Measurements from ENCODE around the gene CDH4.

The CDH4 gene

DNA sequence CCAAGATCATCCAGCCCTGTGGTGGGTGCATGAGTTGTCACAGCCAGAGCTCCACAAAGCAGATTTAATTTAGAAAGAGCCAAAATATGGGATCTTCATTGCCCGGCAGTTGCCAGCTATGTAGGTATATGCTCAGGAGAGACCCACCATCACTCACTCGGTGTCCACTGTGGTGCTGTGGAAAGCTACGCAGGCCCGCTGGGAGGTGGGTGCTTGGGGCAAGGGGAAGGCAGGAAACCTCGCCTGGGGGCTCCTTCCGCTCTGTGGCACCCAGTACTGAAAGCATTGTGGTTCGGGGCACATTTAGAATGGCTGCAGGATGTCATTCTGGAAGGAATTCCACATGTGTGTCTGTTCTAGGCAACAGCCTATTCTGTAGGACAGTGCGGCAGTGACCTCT is 553.7 kb downstream of the CDH4 start:
- DNase-seq: no peak

DNA sequence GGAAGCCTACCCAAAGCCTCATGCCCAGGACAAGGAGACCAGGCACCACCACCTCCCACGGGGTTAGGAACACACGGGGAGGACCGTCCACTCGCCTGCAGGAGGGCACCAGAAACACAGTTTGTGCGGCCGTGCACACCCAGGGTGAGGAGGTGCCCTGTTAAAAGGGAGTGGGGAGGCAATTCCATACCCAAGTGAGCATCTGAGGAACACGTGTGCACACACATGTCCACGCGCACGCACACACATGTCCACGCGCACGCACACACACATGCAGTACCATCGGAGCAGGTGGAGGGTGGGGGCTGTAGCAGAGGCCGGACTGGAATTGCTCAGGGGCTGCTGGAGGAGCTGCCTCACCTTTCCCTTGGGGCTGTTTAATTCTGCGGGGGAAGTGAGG is 554.3 kb downstream of the CDH4 start:
- DNase-seq: no peak

DNA sequence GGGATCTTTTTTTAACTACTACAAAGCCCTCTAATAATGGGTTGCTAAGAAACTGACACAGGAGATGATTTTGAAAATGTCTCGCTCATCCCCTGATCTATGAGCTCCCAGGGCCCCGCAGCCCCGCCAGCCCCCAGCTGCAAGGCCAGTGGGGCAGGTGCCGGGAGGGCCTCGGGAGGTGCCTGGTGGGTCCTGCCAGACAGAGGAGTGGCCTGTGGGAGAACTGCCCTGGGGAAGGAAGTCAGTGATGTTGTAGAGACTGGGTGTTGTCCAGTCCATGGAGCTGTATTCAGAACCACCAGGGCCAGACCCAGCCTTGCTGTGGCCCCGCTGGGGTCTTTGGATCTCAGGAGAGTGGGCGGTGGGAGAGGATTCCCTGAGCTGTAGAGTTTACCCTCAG is 554.9 kb downstream of the CDH4 start:
- no peak for DNase-seq

DNA sequence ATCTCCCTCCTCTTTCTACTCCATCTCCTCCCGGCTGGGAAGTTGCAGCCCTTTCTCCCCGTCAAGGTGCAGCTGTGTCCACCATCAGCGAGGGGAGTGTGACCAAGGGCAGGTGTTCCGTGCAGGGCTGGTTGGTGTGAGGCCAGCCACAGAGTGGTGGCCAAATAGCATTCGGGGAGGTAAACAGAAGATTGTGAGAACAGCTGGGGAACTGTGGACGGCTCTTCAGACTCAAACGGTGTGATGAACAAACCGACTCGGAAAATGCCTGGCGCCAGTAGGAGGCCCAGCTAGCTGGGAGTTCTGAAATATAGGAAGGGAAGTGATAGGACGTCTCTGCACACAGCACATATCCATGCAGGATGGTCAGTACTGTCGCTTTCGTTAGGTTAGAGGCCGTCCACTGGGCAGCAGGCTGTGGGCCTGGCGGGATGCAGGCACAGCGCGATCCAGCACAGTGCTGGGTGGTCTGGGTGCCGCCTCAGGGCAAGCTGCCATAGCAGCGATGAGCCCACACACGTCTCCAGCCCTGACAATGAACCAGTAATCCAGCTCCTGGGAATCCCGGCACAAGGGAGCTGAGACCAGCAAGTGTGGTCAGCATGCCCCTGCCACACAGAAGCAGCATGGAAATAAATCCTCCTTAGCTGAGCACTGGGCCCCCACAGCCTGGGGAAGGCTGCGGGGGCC is 555.6 kb downstream of the CDH4 start:
- DNase-seq: no peak

DNA sequence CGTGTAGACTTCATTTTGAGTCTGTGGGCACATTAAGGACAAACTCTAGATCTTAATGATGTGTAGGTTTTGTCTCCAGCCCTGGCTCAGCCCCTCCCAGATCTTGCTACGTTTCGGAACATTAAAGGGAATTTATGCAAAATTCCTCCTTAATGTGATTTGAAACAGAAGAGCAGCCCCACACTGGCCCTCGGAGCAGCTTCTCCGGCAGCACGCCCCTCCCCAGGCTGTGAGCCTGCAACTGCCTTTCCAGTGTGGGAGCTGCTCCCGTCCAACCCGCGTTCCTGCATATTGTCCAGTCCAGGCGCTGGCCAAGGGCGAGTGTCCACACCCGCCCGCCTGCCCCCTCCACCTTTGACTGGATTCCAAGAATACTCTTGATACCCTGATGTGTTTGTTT is 556.4 kb downstream of the CDH4 start:
- DNase-seq: no peak

DNA sequence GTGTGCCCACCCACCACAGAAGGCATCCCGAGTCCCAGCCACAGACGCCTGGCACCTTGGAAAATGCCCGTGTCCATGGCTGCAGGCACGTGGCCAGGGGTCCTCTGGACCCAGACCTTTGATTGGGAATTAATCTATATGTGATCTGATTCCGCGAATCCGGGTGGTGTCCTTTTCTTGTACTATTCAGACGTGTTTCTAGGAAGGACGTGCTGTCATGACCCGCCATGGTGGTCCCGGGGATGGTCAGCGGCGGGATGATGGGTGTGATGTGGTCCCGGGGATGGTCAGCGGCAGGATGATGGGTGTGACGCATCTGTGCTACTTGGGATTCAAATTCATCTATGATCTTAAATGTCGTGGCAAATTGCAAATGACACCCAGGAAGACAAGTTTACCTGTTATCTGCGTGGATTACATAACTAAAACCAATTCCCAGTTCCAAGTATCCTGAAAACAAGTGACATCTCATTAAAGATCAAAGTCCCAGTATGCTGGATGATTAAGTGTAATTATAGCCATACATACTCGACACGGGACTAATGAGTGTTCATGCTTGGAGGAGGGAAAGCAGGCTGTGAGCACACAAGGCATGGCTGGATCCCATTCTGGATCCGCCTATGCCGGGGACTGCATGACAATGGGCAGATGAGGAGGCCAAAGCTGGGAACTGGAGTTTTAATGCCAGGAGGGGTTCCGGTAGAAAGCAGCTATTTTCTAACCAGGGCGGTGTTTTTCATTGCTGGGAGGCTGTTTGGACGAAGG is 557.1 kb downstream of the CDH4 start:
- no peak for DNase-seq

DNA sequence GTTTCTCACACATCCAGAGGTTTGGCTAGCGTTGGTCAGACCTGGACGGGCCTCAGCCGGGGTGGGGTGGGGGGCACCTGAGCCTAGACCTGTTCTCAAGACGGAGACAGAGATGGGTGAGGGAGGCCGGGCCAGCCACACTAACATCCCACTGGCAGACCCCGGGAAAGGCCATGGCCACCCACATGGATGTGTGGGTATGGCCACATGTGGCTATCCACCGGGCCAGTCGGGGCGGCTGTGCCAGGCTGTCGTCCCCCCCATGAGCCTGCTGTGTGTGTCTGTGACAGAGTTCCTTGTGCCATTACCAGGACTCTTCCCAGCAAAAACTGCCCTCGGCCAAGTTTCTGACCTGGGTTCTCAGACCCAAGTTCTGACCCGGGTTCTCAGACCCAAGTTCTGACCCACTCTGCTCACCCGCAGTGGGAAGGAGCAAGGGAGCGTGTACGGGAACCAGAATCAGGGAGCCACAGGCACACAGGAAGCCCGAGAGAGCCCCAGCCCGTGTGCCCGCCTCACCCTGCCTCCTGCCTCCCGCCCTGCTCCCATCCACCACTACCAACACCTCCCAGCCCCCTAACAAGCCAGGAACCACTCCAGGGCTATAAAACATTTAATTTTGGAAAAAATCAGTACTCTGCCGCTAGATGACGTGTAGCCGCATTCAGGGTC is 558.1 kb downstream of the CDH4 start:
- no peak for DNase-seq

DNA sequence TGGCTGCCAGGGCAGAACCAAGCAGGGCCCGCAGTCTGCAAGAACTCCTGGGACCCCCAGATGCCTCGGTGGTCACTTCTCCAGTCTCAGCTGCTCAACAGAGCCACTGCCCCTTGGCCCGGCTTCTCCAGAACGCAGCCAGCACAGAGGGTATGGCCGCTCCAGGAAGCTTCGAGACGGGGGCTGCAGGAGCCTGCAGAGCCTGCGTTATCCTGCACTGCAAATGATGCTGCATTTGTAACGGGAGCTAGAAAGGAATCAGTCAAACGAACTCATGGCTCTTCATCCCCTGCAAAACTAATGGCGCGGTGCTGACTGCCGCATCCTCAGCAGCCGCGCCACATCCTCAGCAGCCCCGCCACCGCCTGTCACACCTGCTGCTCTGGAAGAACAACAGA is 558.7 kb downstream of the CDH4 start:
- DNase-seq: no peak

DNA sequence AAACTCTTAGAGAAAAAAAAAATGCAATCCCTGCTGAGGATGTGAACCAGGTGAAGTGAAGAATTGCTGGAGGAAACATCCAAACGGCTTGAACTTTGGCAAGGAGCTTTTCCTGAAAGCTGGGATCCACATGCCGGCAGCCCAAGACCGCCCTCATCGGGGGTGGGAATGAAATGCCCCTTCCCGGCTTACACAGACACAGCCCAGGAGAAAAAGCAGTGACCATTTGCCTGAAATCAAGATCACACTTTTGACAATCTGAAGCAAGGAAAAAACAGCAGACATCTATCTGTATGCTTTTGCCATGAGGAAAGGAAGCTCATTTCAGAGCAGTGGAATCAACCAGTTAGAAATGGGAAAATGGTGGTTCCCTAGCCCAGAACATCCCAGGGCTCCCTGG is 559.1 kb downstream of the CDH4 start:
- no peak for DNase-seq

DNA sequence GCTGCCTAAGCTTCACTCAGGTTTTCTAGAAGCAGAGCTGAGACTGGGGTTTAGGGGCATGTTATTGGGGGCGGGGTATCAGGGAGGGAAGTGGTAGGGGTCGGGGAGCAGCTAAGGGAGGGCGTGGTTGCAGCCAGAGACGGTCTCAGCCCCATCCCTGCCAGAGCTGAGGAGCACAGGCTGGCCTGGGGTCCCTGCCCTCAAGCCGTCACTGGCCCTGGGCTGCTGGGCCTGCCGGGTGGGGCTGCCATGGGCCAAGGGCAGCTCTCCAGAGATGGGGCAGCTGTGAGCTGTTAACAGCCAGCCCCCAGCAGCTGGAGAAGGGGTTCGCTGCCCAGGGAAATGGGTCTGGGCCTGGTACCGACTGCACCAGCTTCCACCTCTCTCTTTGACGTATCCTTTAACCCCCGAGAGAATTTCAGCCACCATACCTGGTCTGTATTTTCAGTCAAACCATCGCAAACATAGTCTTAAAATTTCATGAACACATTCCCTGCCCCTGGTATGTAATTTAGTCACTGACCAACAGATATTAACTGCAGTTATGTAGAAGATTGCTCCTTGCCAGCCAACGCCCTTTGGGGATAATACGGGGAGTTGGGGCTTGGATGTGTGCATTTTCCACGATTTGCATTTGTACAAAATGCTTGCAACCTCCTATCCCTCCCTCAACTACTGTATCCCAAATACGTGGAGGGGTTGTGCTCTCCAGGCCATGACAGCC is 560.2 kb downstream of the CDH4 start:
- no peak for DNase-seq

DNA sequence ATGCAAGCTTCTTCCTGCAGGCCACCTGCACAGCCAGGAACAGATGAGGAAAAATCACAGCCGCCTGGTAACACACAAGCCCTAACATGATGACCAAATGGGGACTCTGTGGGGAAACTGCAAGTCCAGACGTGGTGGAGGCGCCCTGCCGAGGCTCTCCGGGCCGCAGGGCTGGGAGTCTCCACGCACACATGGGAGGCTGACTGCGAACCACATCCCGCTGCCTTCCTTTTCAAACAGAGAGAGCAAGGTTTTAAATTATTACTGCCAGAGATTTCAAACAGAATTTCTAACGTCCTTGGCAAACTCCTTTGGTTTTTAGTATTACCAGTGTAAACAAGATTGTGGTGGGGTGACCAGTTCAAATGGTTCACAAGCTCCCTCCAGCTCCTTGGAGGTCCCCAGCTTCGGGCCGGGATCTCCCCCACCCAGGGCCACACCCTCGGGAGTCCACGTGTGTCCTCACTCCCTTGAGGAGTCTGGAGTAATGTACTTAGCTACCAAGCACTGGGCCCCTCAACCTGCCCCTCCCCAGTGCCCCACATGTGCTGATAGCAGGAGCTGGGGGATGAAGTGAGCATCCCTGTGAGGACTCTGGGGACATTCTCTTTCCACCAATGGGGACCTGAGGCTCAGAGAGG is 560.9 kb downstream of the CDH4 start:
- no peak for DNase-seq

DNA sequence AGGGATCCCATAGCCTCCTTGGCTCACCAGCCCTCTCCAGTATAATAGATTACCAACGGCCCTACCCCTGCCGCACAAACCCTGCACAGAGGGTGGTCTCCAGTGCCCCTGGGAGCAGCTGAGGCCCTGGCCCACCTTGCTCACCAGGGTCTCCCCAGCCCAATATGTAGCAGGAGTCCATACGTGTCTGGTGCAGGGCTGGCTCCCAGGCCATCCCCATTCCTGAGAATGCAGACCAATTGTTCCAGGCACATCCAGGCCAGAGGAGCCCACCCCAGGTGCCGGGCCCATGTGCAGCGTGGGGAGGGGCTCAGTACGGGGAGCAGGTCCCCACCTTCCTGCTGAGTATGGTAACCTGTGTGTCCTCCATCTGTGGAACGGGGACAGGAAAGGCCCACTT is 561.7 kb downstream of the CDH4 start:
- no peak for DNase-seq

DNA sequence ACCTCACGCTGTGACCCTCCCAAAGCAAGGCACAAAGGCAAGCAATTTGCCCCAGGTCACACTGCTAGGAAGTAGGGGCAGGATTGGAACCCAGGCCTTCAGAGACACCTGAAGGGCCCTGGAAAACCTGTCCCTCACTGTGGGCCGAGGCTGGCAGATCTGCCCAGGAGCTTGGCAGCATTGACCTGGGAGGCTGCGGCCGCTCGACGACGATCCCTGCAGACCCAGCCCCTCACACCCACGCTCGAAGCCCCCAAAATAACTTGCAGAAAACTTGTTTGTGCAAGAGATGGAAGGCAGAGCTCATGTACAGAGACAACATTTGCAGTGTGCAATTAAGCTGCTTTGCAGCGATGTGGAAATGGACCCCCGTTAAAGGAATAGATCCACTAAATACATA is 562.2 kb downstream of the CDH4 start:
- DNase-seq: no peak

DNA sequence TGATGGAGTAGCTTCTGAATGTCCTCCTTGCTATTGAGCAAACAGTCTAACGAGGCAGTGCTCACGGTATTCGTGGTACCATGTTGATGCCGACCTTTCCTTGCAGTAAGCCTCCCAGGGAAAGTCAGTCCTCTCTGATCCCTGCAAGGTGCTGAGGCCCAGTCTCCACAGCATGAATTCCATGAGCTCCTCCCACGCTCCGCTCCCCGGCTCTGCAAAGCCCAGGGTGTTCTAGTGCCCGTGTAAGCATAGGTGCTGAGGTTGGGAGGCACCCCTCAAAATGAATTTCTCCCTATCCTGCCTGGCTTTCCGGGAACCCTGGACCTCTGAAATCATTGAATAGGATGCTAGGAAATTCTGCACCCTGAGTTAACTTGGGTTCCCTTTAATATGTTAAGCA is 562.7 kb downstream of the CDH4 start:
- DNase-seq: no peak

DNA sequence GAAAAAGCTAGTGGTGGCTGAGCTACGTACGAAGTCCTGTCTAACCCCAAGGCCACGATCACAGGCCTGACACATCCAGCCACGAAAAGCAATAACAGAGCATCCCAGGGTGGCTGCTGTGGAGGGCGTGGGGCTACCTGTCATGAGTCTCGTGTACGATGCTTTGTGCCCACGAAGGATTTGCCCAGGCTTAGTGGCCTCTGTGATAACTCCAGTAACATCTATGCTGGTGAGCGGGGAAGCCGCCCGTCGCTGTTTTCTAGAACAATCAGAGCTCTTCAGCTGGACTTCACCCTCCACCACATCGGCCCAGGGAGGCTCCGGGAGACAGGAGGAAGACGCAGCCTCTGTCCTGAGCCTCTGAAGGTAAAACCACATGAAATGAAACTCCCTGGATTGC is 563.1 kb downstream of the CDH4 start:
- DNase-seq: no peak

DNA sequence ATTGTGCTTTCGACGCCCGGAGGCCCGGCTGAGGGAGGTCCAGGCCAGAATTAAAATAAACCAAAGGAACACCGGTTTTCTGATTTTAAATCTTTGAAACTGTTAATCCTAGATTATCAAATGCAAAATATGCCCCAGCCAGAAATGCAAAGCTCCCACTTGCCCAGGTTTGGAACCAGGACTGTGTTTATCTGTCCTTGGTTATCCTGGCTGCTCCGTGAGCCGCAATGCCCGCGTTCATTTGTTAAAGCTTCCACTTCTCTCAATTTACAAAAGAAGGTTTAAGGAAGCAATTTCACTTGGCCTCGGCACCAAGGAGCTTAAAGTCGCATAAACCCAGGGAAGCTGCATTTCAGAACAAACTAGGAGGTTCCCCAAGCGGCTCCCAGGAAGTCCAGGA is 563.6 kb downstream of the CDH4 start:
- DNase-seq: no peak

DNA sequence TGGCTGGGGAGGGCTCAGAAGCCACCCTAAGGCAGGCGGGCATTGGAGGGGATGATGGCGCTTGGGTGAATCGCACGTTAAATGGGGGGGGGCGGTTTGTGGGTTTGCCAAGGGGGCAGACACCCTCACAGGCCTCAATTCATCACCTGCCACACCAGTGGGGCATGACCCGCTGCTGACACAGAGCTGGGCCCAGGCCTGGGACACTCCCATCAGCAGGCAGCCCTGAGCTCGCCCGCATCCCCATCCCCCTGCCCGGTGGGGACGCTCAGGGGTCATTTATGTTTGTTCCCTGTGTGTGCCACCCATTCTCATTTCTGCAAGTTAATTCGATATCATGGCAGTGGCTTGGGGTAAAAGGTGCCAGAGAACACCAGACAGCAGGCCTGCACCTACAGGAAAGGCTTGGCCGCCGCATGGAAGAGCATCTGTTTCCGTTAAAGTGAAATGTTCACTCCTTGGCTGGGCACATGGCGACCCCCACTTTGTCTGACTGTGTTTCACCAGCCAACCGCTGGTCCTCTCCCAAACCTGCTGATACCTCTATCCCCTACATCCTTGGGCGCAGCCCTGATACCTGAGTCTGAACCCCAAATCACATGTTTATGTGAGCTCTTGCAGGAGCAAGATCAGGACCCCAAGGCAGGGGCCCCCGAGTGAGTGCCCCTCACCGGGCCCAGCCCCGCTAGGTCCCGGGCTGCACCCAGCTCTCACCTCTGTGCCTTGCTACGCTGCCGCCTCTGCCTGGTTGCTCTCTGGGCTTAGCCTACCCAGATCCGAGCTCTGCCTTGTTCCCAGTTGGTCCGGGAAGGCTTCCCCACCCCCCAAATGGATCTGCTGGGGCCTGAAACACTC is 564.8 kb downstream of the CDH4 start:
- DNase-seq: no peak

DNA sequence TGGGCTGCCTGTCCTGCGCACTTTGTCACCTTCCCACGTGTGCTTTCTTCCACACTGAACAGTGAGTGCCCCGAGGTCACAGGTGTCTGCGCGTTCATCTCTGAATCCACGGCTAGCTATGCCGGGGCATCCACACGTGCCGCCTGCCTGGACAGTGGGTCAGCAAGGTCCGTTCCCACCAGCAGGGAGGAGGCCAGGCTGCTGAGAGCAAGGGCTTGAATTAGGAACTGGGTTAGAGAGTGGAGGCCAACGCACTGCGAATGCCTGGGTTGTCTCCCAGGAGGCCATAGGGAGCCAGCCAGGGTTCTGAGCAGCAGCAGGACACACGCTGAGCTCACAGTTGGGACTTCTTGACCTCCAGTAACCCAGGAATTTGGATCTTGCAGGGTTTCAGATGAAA is 565.5 kb downstream of the CDH4 start:
- no peak for DNase-seq

DNA sequence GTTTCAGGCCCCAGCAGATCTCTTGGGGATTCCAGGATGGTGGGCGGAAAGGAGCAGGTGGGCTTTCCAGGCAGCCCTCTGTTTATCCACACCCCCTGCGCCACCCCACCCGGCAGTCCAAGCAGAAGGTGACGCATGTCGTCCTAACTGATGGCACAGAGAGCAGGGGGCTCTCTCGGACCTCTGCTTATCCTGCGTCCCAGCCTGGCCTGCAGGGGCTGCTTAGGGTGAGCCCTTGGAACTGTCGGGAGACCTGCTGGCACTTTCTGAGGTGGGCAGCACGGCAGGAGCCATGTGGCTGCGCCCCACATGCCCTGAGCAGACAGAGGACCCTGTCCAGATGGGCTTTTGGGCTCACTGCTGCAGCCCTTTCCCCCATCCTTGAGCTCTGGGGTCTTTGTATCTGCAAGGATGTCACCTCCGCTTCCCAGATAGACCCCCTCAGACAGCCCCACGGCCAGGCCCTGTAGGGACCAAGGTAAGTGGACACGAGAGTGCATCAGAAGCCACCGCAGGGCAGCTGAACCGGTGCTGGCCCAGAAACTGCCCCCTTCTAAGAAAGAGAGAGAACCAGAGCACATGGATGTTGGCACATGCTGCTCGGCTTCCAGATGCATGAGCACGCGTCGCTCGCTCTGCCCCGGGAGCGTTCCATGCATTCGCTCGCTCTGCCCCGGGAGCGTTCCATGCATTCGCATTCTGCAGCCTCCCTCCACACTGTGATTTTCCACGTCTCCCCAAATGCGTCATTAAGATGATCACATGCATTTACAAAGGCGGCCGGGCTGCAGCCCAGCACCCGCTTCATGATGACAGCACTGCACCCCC is 566.9 kb downstream of the CDH4 start:
- DNase-seq: no peak

DNA sequence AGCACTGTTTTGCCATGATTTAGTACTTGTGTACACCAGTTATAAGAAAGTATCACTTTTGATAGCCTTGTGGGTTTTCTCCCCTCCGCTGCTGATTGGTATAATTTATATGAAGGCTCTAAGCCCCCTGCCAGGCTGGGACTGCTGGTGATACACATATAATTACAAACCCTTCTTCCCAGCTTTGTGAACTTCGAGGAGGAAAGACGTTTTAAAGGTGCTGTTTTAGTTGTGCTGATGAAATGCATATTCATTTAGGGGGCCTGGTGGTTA is 567.4 kb downstream of the CDH4 start:
- no peak for DNase-seq

Data from fibroblast of skin of right quadriceps (primary cell).